ENCODE results near the gene PEX7. TPM values are rescaled to one million over a fixed set of nuclear protein-coding genes. Genes with fewer than 3 reads are reported as not detected.

The PEX7 gene
- total and polyA plus RNA-seq, 10 of the 15 experiments (the other 5 are each of a cell fraction or from before 2014, with no cell fraction given): 0.58 to 12.4 (median 8.8) TPM

DNA sequence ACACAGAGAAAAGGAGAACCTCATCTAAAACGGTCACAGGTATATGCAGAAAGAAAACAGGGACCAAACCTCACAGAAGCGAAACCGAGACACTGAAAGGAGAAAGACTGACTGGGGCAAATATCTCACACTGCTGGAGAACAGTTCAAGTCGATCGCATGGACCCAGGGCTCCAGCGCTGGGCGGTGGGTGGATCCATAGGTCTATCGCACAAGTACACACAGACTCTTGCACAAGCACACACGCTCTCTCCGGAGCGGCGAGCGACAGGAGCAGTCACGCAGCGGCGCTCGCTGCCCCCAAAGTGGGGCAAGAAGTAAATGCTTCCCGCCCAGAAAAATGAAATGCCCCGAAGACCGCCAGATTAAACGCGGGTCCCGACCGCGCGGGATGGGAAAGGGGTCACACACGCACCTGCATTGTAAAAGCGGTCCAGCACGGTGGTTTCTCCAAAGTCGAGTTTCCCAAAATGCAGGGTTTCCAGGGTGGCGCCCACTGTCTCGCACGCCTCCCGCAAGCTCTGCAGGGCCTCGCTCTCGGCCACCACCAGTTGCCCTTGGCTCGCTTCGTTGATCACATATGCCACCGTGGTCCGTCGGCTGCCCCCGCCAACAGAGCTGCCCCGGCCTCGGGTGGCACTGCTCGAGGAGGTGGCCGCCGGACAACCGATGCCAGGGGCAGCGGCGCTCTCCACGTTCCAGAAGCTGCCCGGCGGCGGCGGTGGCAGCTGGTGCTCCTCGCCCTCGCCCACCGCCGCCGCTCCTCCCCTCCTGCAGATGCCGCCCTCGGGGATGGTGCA, 30.9 kb upstream of the PEX7 start (continued):
- TF ChIP-seq ZNF207 (IDR thresholded peaks at IDR 0.05; ENCODE audit: borderline replicate concordance) (peak; percentile 11; the same call in 1 of the 2 replicates), EED (IDR thresholded peaks at IDR 0.05; ENCODE audit: low read depth) (peak; percentile 79), NR2F1 (conservative IDR thresholded peaks at IDR 0.05) (no peak), IKZF1 (conservative IDR thresholded peaks at IDR 0.05) (no peak), STAT3 (IDR thresholded peaks at IDR 0.05; ENCODE audit: low read depth, low read length) (no peak), BACH1 (IDR thresholded peaks at IDR 0.05; ENCODE audit: borderline replicate concordance) (no peak), SP1 (IDR thresholded peaks at IDR 0.05; ENCODE audit: low read depth, low read length) (peak; percentile 24)
- TF ChIP-seq, protein P1, sequence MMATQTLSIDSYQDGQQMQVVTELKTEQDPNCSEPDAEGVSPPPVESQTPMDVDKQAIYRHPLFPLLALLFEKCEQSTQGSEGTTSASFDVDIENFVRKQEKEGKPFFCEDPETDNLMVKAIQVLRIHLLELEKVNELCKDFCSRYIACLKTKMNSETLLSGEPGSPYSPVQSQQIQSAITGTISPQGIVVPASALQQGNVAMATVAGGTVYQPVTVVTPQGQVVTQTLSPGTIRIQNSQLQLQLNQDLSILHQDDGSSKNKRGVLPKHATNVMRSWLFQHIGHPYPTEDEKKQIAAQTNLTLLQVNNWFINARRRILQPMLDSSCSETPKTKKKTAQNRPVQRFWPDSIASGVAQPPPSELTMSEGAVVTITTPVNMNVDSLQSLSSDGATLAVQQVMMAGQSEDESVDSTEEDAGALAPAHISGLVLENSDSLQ (IDR thresholded peaks at IDR 0.05): peak; percentile 52; the same call in 1 of the 2 replicates
- TF ChIP-seq, protein P2, sequence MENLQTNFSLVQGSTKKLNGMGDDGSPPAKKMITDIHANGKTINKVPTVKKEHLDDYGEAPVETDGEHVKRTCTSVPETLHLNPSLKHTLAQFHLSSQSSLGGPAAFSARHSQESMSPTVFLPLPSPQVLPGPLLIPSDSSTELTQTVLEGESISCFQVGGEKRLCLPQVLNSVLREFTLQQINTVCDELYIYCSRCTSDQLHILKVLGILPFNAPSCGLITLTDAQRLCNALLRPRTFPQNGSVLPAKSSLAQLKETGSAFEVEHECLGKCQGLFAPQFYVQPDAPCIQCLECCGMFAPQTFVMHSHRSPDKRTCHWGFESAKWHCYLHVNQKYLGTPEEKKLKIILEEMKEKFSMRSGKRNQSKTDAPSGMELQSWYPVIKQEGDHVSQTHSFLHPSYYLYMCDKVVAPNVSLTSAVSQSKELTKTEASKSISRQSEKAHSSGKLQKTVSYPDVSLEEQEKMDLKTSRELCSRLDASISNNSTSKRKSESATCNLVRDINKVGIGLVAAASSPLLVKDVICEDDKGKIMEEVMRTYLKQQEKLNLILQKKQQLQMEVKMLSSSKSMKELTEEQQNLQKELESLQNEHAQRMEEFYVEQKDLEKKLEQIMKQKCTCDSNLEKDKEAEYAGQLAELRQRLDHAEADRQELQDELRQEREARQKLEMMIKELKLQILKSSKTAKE (IDR thresholded peaks at IDR 0.05; ENCODE audit: low read depth, poor library complexity, severe bottlenecking): peak; percentile 77
